Measurements from ENCODE around the gene IFNG-AS1.

Gene IFNG-AS1

GRCh38 chr12:67977668-67978067 is 11.6 kb upstream of the IFNG-AS1 start:
- Histone ChIP-seq H3K4me2 (ENCODE audit: low read length) (no peak overlapping the region), H3K4me1 (no peaks in the 10 kb centered on the region), H2AFZ (no peak overlapping the region), H3K79me2 (no peaks in the 10 kb centered on the region), H3K27ac (no peak overlapping the region), H3K36me3 (ENCODE audit: control insufficient read depth, insufficient read depth, low read length) (no peaks in the 10 kb centered on the region), H3K27me3 (ENCODE audit: control insufficient read depth, insufficient read depth, low read length) (no peaks in the 10 kb centered on the region), H3K4me3 (ENCODE audit: low read depth, low read length) (no peak overlapping the region), H3K9me3 (ENCODE audit: control insufficient read depth, low read length) (no peaks in the 10 kb centered on the region), H3K9ac (no peak overlapping the region)
- TF ChIP-seq, protein P1, sequence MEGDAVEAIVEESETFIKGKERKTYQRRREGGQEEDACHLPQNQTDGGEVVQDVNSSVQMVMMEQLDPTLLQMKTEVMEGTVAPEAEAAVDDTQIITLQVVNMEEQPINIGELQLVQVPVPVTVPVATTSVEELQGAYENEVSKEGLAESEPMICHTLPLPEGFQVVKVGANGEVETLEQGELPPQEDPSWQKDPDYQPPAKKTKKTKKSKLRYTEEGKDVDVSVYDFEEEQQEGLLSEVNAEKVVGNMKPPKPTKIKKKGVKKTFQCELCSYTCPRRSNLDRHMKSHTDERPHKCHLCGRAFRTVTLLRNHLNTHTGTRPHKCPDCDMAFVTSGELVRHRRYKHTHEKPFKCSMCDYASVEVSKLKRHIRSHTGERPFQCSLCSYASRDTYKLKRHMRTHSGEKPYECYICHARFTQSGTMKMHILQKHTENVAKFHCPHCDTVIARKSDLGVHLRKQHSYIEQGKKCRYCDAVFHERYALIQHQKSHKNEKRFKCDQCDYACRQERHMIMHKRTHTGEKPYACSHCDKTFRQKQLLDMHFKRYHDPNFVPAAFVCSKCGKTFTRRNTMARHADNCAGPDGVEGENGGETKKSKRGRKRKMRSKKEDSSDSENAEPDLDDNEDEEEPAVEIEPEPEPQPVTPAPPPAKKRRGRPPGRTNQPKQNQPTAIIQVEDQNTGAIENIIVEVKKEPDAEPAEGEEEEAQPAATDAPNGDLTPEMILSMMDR (IDR thresholded peaks at IDR 0.05) = no peak

DNA sequence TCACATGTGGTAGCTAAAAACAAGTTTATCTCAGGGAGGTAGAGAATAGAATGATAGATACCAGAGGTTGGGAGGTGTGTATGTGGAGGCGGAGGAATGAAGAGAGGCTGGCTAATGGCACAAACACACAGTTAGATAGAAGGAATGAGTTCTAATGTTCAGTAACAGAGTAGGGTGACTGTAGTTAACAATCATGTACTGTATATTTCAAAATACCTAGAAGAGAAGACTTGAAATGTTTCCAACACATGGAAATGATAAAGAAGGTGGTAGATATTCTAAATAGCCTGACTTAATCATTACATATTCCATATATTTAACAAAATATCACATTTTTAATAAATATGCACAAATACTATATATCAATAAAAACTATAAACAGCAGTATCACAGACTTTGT is 8.9 kb upstream of the IFNG-AS1 start:
- TF ChIP-seq, protein P1 (IDR thresholded peaks at IDR 0.05) = no peak
- no peak overlapping the region for H3K9ac ChIP-seq
- H3K36me3 ChIP-seq (ENCODE audit: control insufficient read depth, insufficient read depth, low read length) = no peaks in the 10 kb centered on the region
- no peaks in the 10 kb centered on the region for H3K79me2 ChIP-seq
- no peak overlapping the region for H2AFZ ChIP-seq
- H3K4me2 ChIP-seq (ENCODE audit: low read length) = no peak overlapping the region
- H3K4me1 ChIP-seq = no peaks in the 10 kb centered on the region
- H3K27ac ChIP-seq = no peak overlapping the region
- H3K4me3 ChIP-seq (ENCODE audit: low read depth, low read length) = no peak overlapping the region
- no peaks in the 10 kb centered on the region for H3K9me3 ChIP-seq (ENCODE audit: control insufficient read depth, low read length)
- no peaks in the 10 kb centered on the region for H3K27me3 ChIP-seq (ENCODE audit: control insufficient read depth, insufficient read depth, low read length)

- Histone ChIP-seq H3K9me3 (ENCODE audit: control insufficient read depth, low read length) (no peaks in the 10 kb centered on the region), H3K9ac (no peak overlapping the region), H3K4me2 (ENCODE audit: low read length) (no peak overlapping the region), H2AFZ (no peak overlapping the region), H3K27me3 (ENCODE audit: control insufficient read depth, insufficient read depth, low read length) (no peaks in the 10 kb centered on the region), H3K4me3 (ENCODE audit: low read depth, low read length) (no peak overlapping the region), H3K36me3 (ENCODE audit: control insufficient read depth, insufficient read depth, low read length) (no peaks in the 10 kb centered on the region), H3K4me1 (no peaks in the 10 kb centered on the region), H3K27ac (no peak overlapping the region), H3K79me2 (no peaks in the 10 kb centered on the region)
- TF ChIP-seq, protein P1 (IDR thresholded peaks at IDR 0.05) = no peak
These were observed 7.7 kb upstream of the IFNG-AS1 start for GRCh38 chr12:67981287-67982162.

GRCh38 chr12:67982164-67982563 is 7.1 kb upstream of the IFNG-AS1 start:
- Histone ChIP-seq H3K4me2 (ENCODE audit: low read length) (no peak overlapping the region), H3K4me1 (no peaks in the 10 kb centered on the region), H3K79me2 (no peaks in the 10 kb centered on the region), H3K27ac (no peak overlapping the region), H2AFZ (no peak overlapping the region), H3K9ac (no peak overlapping the region), H3K27me3 (ENCODE audit: control insufficient read depth, insufficient read depth, low read length) (no peaks in the 10 kb centered on the region), H3K36me3 (ENCODE audit: control insufficient read depth, insufficient read depth, low read length) (no peaks in the 10 kb centered on the region), H3K9me3 (ENCODE audit: control insufficient read depth, low read length) (no peaks in the 10 kb centered on the region), H3K4me3 (ENCODE audit: low read depth, low read length) (no peak overlapping the region)
- TF ChIP-seq, protein P1 (IDR thresholded peaks at IDR 0.05) = no peak

- H3K4me3 ChIP-seq (ENCODE audit: low read depth, low read length) = no peak overlapping the region
- no peaks in the 10 kb centered on the region for H3K4me1 ChIP-seq
- H3K79me2 ChIP-seq = no peaks in the 10 kb centered on the region
- H3K4me2 ChIP-seq (ENCODE audit: low read length) = no peak overlapping the region
- no peak overlapping the region for H3K27ac ChIP-seq
- TF ChIP-seq, protein P1 (IDR thresholded peaks at IDR 0.05) = no peak
- no peaks in the 10 kb centered on the region for H3K27me3 ChIP-seq (ENCODE audit: control insufficient read depth, insufficient read depth, low read length)
- no peaks in the 10 kb centered on the region for H3K9me3 ChIP-seq (ENCODE audit: control insufficient read depth, low read length)
- no peak overlapping the region for H2AFZ ChIP-seq
- no peak overlapping the region for H3K9ac ChIP-seq
- H3K36me3 ChIP-seq (ENCODE audit: control insufficient read depth, insufficient read depth, low read length) = no peaks in the 10 kb centered on the region
These were observed 2.6 kb upstream of the IFNG-AS1 start for GRCh38 chr12:67986632-67987031.
